HCT116 (cell line): Measurements from ENCODE around the gene KRT86. TPM values are rescaled to one million over a fixed set of nuclear protein-coding genes. Genes with fewer than 3 reads are reported as not detected.

Source experiments
- ATAC-seq: fragments of 200-7000 bp; cut with Tn5 transposase; 2 replicates; pipeline ENCODE4 v1.9.1; 2020; ENCODE audit warnings: mild to moderate bottlenecking, moderate library complexity
- BruUV-seq: library from RNA; stranded (reverse); fragments of 400-500 nt; replicated peaks from 2 replicates; lab custom pipeline; 2021; lab: Mats Ljungman, UMichigan
- CTCF ChIA-PET: fragments of 300-600 bp; sonication (Branson Sonifier 250); formaldehyde crosslinking; loops from one replicate; lab custom pipeline; 2021; ENCODE audit warnings: antibody characterized with exemption; lab: Charles Lee
- POLR2A ChIA-PET: fragments of 300-600, 350-600 bp; sonication (Branson Sonifier 250); formaldehyde crosslinking; loops from one replicate; lab custom pipeline; 2021; ENCODE audit warnings: antibody characterized with exemption; lab: Charles Lee
- RAD21 ChIA-PET, 2 experiments: fragments of 300-600 bp; sonication (Branson Sonifier 250); formaldehyde crosslinking; loops; one replicate each; lab custom pipeline; 2023; ENCODE audit warnings: low total read pairs in 2 of 2; ENCODE audit not compliant: uncharacterized antibody in 2 of 2, unreplicated experiment in 2 of 2, low non-redundant PET in 1 of 2; lab: Charles Lee
- DNase-seq: peaks from one replicate; pipeline ENCODE4 v3.0.0-alpha.2; 2010; ENCODE audit warnings: low read depth, low spot score
- H2AFZ ChIP-seq: fragments of 200-600 bp; shearing (Covaris generic), sonication (generic); 2 replicates; pipeline ENCODE4 v1.6.1; 2017; ENCODE audit warnings: low read depth, mixed run types, mixed read lengths, antibody characterized with exemption, low read length; ENCODE audit not compliant: poor library complexity, severe bottlenecking
- H3K27ac ChIP-seq: 2 replicates; pipeline ENCODE4 v1.5.1; 2012; ENCODE audit warnings: low read depth, low read length
- H3K27me3 ChIP-seq: fragments of 200-600 bp; sonication (generic); 2 replicates; pipeline ENCODE4 v1.6.1; 2016; ENCODE audit warnings: mixed run types, low read length, mixed read lengths; ENCODE audit not compliant: insufficient read depth
- H3K36me3 ChIP-seq, 2 experiments: fragments of 200-500 bp in 1 of 2; fragments of 200-600 bp in 1 of 2; sonication (Bioruptor generic) in 1 of 2; sonication (generic) in 1 of 2; 2 replicates each; pipeline versions ENCODE4 v1.5.1 to v1.6.1; 2014 to 2016; ENCODE audit warnings: low read length in 2 of 2, inconsistent platforms in 1 of 2, mixed read lengths in 1 of 2, mixed run types in 1 of 2; ENCODE audit not compliant: insufficient read depth in 2 of 2, control insufficient read depth in 1 of 2
- H3K4me1 ChIP-seq, 2 experiments: fragments of 200-600 bp in 1 of 2; sonication (generic) in 1 of 2; 2 replicates each; pipeline versions ENCODE4 v1.5.1 to v1.6.1; 2012 to 2017; ENCODE audit warnings: low read length in 2 of 2, inconsistent platforms in 1 of 2, mild to moderate bottlenecking in 1 of 2, mixed read lengths in 1 of 2, mixed run types in 1 of 2, moderate library complexity in 1 of 2; ENCODE audit not compliant: insufficient read depth in 2 of 2, control insufficient read depth in 1 of 2
- H3K4me2 ChIP-seq: fragments of 200-600 bp; sonication (generic); 2 replicates; pipeline ENCODE4 v1.6.1; 2017; ENCODE audit warnings: mixed run types, low read length, mixed read lengths
- H3K4me3 ChIP-seq, 2 experiments: fragments of 200-600 bp in 1 of 2; sonication (generic) in 1 of 2; replicated peaks in 1 of 2; 2 replicates each; pipeline ENCODE4 v1.5.1; 2011 to 2016; ENCODE audit warnings: low read length in 2 of 2, control low read depth in 1 of 2, low read depth in 1 of 2, mild to moderate bottlenecking in 1 of 2, mixed read lengths in 1 of 2, mixed run types in 1 of 2
- H3K79me2 ChIP-seq: fragments of 200-600 bp; sonication (generic); 2 replicates; pipeline ENCODE4 v1.6.1; 2017; ENCODE audit warnings: mild to moderate bottlenecking, mixed run types, low read length, moderate library complexity, mixed read lengths; ENCODE audit not compliant: insufficient read depth
- H3K9ac ChIP-seq: fragments of 200-600 bp; sonication (generic); 2 replicates; pipeline ENCODE4 v1.6.1; 2016; ENCODE audit warnings: low read length, mixed read lengths
- H3K9me2 ChIP-seq: fragments of 200-600 bp; sonication (generic), shearing (Covaris generic); 2 replicates; pipeline ENCODE4 v1.6.1; 2017; ENCODE audit warnings: mixed run types, mild to moderate bottlenecking, moderate library complexity; ENCODE audit not compliant: insufficient read depth
- H3K9me3 ChIP-seq, 2 experiments: fragments of 200-500 bp in 1 of 2; fragments of 200-600 bp in 1 of 2; sonication (Bioruptor generic) in 1 of 2; sonication (generic) in 1 of 2; 2 replicates each; pipeline ENCODE4 v1.6.1; 2014 to 2017; ENCODE audit warnings: low read length in 2 of 2, mixed read lengths in 2 of 2, inconsistent platforms in 1 of 2, low read depth in 1 of 2, mild to moderate bottlenecking in 1 of 2, mixed run types in 1 of 2, moderate library complexity in 1 of 2; ENCODE audit not compliant: control insufficient read depth in 1 of 2, insufficient read depth in 1 of 2
- H4K20me1 ChIP-seq: fragments of 200-600 bp; sonication (generic), shearing (Covaris generic); 2 replicates; pipeline ENCODE4 v1.6.1; 2017; ENCODE audit warnings: mixed run types, mild to moderate bottlenecking, moderate library complexity; ENCODE audit not compliant: insufficient read depth
- FOSL1 ChIP-seq: IDR thresholded peaks from 2 replicates; pipeline ENCODE4 v1.6.1; 2012; ENCODE audit warnings: low read depth
- JUND ChIP-seq: IDR thresholded peaks from 2 replicates; pipeline ENCODE4 v1.6.1; 2012
- RAD21 ChIP-seq: IDR thresholded peaks from 2 replicates; pipeline ENCODE4 v1.6.1; 2012; ENCODE audit warnings: low read depth, mild to moderate bottlenecking
- SIN3A ChIP-seq: IDR thresholded peaks from 2 replicates; pipeline ENCODE4 v1.6.1; 2012; ENCODE audit warnings: low read depth
- ZNF274 ChIP-seq: fragments of 200-500 bp; sonication (Bioruptor generic); IDR thresholded peaks from 2 replicates; pipeline ENCODE4 v1.6.1; 2014; ENCODE audit warnings: mild to moderate bottlenecking, low read depth, low read length, inconsistent platforms
- intact Hi-C: fragments of 100-400 bp; cut with micrococcal nuclease; formaldehyde crosslinking; loops from 2 replicates; pipeline ENCODE4 v1.10.0; 2022
- total RNA-seq: library from RNA; stranded (reverse); gene quantifications from one replicate; pipeline ENCODE4 v1.2.1, GENCODE V29; 2021; ENCODE audit not compliant: unreplicated experiment
- TF ChIP-seq, protein P1 (sequence below), 3 experiments: fragments of 200-600 bp in 1 of 3; sonication (generic) in 1 of 3; IDR thresholded peaks in 2 of 3; conservative IDR thresholded peaks in 1 of 3; 2 replicates each; pipeline ENCODE4 v1.5.1; 2012 to 2017; ENCODE audit warnings: low read depth in 2 of 3, low read length in 2 of 3, antibody characterized with exemption in 1 of 3, borderline replicate concordance in 1 of 3, control low read depth in 1 of 3, mild to moderate bottlenecking in 1 of 3, mixed read lengths in 1 of 3, mixed run types in 1 of 3, moderate library complexity in 1 of 3; ENCODE audit not compliant: insufficient read depth in 1 of 3
- TF ChIP-seq, protein P2 (sequence below): IDR thresholded peaks from 2 replicates; pipeline ENCODE4 v1.6.1; 2012
- TF ChIP-seq, protein P3 (sequence below): IDR thresholded peaks from 2 replicates; pipeline ENCODE4 v1.6.1; 2011; ENCODE audit warnings: mild to moderate bottlenecking, low read length, moderate library complexity; ENCODE audit not compliant: insufficient replicate concordance; ENCODE audit errors: extremely low read depth

The KRT86 gene
- total RNA-seq, 1 experiment from 2014 or later, result 1.5 TPM

DNA sequence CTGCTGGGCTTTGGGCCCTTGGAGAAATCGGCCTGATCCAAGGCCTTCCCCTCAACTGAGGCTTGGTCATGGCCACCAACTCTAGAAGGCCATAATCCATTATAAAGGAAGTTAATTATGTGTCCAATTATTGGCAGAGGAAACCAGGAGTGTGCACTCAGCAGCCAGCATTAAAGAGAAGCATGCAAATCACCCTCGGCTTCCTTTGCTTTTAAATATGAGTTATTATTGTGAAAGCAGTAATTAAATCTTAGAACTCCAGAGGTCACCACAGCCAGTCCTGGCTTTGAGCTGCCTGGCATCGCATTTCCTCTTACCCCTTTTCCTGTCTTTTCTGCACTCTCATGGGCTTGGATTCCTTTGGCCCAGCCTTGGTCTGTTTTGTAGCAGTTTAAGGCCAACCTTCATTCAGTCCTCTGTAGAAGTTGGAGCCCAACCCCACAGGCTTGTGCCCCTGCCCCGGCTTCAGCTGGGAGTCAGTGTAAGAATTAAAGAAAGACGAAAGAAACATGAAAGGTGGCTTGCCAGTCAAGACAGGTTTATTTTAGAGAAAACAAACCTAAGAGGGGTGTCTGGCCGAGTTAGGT lies 14.7 kb upstream of the KRT86 start:
- H3K36me3 ChIP-seq, result no peaks in the 10 kb centered on the region
- no peaks in the 10 kb centered on the region for H3K27me3 ChIP-seq
- no TSS peak for BruUV-seq
- no peaks in the 10 kb centered on the region for H4K20me1 ChIP-seq
- peak overlapping the region; percentile 3 for H2AFZ ChIP-seq
- ATAC-seq, result no peak
- no peaks in the 10 kb centered on the region for H3K9me3 ChIP-seq
- H3K9me2 ChIP-seq, result no peaks in the 10 kb centered on the region
- H3K27ac ChIP-seq, result no peak overlapping the region
- no peak overlapping the region for H3K9ac ChIP-seq
- DNase-seq, result no peak
- H3K4me1 ChIP-seq, result peaks cover 17 to 25% of the 10 kb centered on the region in 2 experiments
- ChIA-PET RAD21 (no interaction called here), CTCF (interaction anchor here (1.6 to 2.2 kb wide), 2 partner anchors 19 to 68 kb away, joined by 8 to 13 read pairs; no protein-coding TSS in a partner anchor), POLR2A (interaction anchor here (2.1 kb wide), 1 partner anchor 20 kb away, joined by 6 read pairs; no protein-coding TSS in a partner anchor)
- H3K79me2 ChIP-seq, result no peaks in the 10 kb centered on the region
- intact Hi-C loops, result no loop called here
- TF ChIP-seq SIN3A, result no peak
- TF ChIP-seq JUND, result no peak
- no peak for TF ChIP-seq FOSL1
- no peak for TF ChIP-seq ZNF274
- TF ChIP-seq, protein P1, sequence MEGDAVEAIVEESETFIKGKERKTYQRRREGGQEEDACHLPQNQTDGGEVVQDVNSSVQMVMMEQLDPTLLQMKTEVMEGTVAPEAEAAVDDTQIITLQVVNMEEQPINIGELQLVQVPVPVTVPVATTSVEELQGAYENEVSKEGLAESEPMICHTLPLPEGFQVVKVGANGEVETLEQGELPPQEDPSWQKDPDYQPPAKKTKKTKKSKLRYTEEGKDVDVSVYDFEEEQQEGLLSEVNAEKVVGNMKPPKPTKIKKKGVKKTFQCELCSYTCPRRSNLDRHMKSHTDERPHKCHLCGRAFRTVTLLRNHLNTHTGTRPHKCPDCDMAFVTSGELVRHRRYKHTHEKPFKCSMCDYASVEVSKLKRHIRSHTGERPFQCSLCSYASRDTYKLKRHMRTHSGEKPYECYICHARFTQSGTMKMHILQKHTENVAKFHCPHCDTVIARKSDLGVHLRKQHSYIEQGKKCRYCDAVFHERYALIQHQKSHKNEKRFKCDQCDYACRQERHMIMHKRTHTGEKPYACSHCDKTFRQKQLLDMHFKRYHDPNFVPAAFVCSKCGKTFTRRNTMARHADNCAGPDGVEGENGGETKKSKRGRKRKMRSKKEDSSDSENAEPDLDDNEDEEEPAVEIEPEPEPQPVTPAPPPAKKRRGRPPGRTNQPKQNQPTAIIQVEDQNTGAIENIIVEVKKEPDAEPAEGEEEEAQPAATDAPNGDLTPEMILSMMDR (IDR thresholded peaks at IDR 0.05 in 2 of 3, conservative IDR thresholded peaks at IDR 0.05 in 1 of 3; ENCODE audit: borderline replicate concordance in 1 of 3, insufficient read depth in 1 of 3, low read depth in 2 of 3, low read length in 2 of 3), result no peak
- 0 out of 2 replicates have a peak, but pooled peaks have one; percentile 2 for TF ChIP-seq RAD21
- TF ChIP-seq, protein P2, sequence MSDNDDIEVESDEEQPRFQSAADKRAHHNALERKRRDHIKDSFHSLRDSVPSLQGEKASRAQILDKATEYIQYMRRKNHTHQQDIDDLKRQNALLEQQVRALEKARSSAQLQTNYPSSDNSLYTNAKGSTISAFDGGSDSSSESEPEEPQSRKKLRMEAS, result no peak
- TF ChIP-seq, protein P3, sequence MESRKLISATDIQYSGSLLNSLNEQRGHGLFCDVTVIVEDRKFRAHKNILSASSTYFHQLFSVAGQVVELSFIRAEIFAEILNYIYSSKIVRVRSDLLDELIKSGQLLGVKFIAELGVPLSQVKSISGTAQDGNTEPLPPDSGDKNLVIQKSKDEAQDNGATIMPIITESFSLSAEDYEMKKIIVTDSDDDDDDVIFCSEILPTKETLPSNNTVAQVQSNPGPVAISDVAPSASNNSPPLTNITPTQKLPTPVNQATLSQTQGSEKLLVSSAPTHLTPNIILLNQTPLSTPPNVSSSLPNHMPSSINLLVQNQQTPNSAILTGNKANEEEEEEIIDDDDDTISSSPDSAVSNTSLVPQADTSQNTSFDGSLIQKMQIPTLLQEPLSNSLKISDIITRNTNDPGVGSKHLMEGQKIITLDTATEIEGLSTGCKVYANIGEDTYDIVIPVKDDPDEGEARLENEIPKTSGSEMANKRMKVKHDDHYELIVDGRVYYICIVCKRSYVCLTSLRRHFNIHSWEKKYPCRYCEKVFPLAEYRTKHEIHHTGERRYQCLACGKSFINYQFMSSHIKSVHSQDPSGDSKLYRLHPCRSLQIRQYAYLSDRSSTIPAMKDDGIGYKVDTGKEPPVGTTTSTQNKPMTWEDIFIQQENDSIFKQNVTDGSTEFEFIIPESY, result no peak
- H3K4me2 ChIP-seq, result peak overlapping the region; percentile 33; the same call in 1 of the 2 replicates
- H3K4me3 ChIP-seq, result no peak overlapping the region
